PC-9 (cell line): ENCODE results near the gene TOGARAM2. TPM values are rescaled to one million over a fixed set of nuclear protein-coding genes. Genes with fewer than 3 reads are reported as not detected.

Experiments
- BruUV-seq: library from RNA; stranded (reverse); fragments of 400-500 nt; replicated peaks from 2 replicates; lab custom pipeline; 2021; lab: Mats Ljungman, UMichigan
- CTCF ChIA-PET: fragments of 300-600 bp; sonication (Branson Sonifier 250); formaldehyde crosslinking; loops from one replicate; lab custom pipeline; 2022; ENCODE audit warnings: antibody characterized with exemption; lab: Charles Lee
- POLR2A ChIA-PET: fragments of 300-600 bp; sonication (Branson Sonifier 250); formaldehyde crosslinking; loops from one replicate; lab custom pipeline; 2022; ENCODE audit warnings: antibody characterized with exemption; ENCODE audit not compliant: unreplicated experiment; lab: Charles Lee
- DNase-seq, 2 experiments: peaks; one replicate each; pipeline versions ENCODE4 v3.0.0 to v3.0.0-alpha.2; 2015 to 2022; ENCODE audit warnings: mixed read lengths in 1 of 2
- H2AFZ ChIP-seq: fragments of 200-600 bp; sonication (generic); 2 replicates; pipeline ENCODE4 v1.8.1; 2017; ENCODE audit warnings: antibody characterized with exemption
- H3F3A ChIP-seq: fragments of 200-600 bp; sonication (generic); 2 replicates; pipeline ENCODE4 v1.8.1; 2017; ENCODE audit warnings: antibody characterized with exemption, mild to moderate bottlenecking, low read depth; ENCODE audit not compliant: insufficient read depth
- H3K27ac ChIP-seq: fragments of 200-600 bp; sonication (generic); 2 replicates; pipeline ENCODE4 v1.6.1; 2016; ENCODE audit warnings: mixed run types
- H3K27me3 ChIP-seq: fragments of 200-600 bp; sonication (generic); 2 replicates; pipeline ENCODE4 v1.6.1; 2016; ENCODE audit warnings: low read depth, mixed run types; ENCODE audit not compliant: insufficient read depth
- H3K36me3 ChIP-seq: fragments of 200-600 bp; sonication (generic); 2 replicates; pipeline ENCODE4 v1.6.1; 2016; ENCODE audit warnings: low read depth, mixed run types
- H3K4me1 ChIP-seq: fragments of 200-600 bp; sonication (generic); replicated peaks from 2 replicates; pipeline ENCODE4 v1.6.1; 2016; ENCODE audit warnings: mixed run types; ENCODE audit not compliant: insufficient read depth
- H3K4me2 ChIP-seq: fragments of 200-600 bp; sonication (generic); 2 replicates; pipeline ENCODE4 v1.6.1; 2017; ENCODE audit warnings: mixed run types
- H3K4me3 ChIP-seq: fragments of 200-600 bp; sonication (generic); 2 replicates; pipeline ENCODE4 v1.6.1; 2016; ENCODE audit warnings: mixed run types
- H3K79me2 ChIP-seq: fragments of 200-600 bp; sonication (generic); 2 replicates; pipeline ENCODE4 v1.6.1; 2017; ENCODE audit warnings: low read depth, mixed run types
- H3K9me2 ChIP-seq: fragments of 200-600 bp; sonication (generic); 2 replicates; pipeline ENCODE4 v1.8.1; 2017; ENCODE audit warnings: mild to moderate bottlenecking; ENCODE audit not compliant: insufficient read depth
- H3K9me3 ChIP-seq: fragments of 200-600 bp; sonication (generic); 2 replicates; pipeline ENCODE4 v1.8.1; 2016; ENCODE audit warnings: low read depth; ENCODE audit not compliant: insufficient read depth
- H4K20me1 ChIP-seq: fragments of 200-600 bp; sonication (generic); 2 replicates; pipeline ENCODE4 v1.8.1; 2017; ENCODE audit not compliant: insufficient read depth
- CTCF ChIP-seq: fragments of 200-600 bp; sonication (generic); conservative IDR thresholded peaks from 2 replicates; pipeline ENCODE4 v1.6.1; 2017; ENCODE audit warnings: mixed run types, antibody characterized with exemption, mild to moderate bottlenecking, moderate library complexity
- EZH2 ChIP-seq: fragments of 200-600 bp; sonication (generic); IDR thresholded peaks from 2 replicates; pipeline ENCODE4 v1.8.0; 2017; ENCODE audit warnings: antibody characterized with exemption, low read depth
- intact Hi-C: fragments of 100-400 bp; cut with micrococcal nuclease; formaldehyde crosslinking; loops from one replicate; pipeline ENCODE4 v1.10.0; 2022; ENCODE audit not compliant: unreplicated experiment
- total RNA-seq: library from RNA; stranded (reverse); gene quantifications from 2 replicates; pipeline ENCODE4 v1.2.3, GENCODE V29; 2021

TOGARAM2 gene
- total RNA-seq, 1 experiment from 2014 or later: 0.44 TPM

DNA sequence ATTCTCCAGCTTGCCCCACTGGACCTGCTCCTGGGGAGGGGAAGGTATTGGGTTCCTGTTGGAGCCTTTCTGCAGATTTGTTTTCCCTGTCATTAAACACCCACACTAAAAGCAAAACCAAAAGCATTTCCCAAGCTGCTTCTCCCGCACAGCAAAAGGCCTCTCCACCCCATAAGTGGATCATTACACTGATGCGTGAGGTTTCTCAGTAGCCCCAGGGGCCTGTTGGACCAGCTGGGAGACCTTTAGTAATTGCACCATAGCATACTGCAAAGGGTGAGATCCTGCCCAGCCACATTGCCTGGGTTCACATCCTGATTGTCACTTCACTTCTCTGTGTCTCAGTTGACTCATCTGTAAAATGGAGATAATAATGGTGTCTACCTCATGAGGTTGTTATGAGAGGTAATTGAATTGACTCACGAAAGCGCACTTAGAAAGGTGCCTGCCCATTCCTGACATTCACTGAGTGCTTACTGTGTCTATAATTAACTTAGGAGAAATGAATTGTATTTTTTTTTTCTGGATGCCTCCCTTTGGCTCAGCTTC is 43.9 kb downstream of the TOGARAM2 start:
- Histone ChIP-seq H3K27me3 (no peaks in the 10 kb centered on the region), H3F3A (peaks cover 4% of the 10 kb centered on the region; the same call in 1 of the 2 replicates), H3K9me2 (no peaks in the 10 kb centered on the region), H3K27ac (no peak overlapping the region), H3K4me3 (no peak overlapping the region), H3K36me3 (no peaks in the 10 kb centered on the region), H4K20me1 (no peaks in the 10 kb centered on the region), H3K4me2 (no peak overlapping the region), H3K9me3 (no peaks in the 10 kb centered on the region), H2AFZ (no peak overlapping the region), H3K79me2 (no peaks in the 10 kb centered on the region), H3K4me1 (peaks cover 7% of the 10 kb centered on the region; the same call in 1 of the 2 replicates)
- ChIA-PET CTCF (no interaction called here), POLR2A (no interaction called here)
- intact Hi-C loops: no loop called here
- BruUV-seq: no TSS peak
- peak in 1 of 2 experiments; percentile 53 for DNase-seq
- TF ChIP-seq EZH2 (no peak), CTCF (no peak)

DNA sequence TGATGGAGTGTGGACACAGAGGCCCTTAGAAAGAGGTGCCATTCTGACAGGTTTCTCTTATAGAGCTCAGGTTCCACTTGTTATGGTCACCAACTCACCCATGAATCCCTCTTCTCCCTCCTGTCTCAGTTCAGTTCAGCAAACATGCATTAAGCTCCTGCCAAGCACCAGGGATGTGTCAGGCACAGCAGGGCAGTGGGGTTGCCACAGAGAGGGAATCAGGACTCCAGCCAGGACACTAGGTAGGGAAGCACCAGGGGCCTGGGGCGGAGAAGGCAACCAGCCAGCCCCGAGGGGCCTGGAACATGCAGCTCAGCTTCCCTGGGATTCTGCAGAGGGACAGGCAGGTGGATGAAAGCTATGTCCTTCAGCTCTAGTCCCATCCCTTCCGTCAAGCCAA is 44.6 kb downstream of the TOGARAM2 start:
- CTCF ChIA-PET: no interaction called here
- Histone ChIP-seq H3F3A (peaks cover 4% of the 10 kb centered on the region; the same call in 1 of the 2 replicates), H4K20me1 (no peaks in the 10 kb centered on the region), H3K27ac (no peak overlapping the region), H3K4me3 (no peak overlapping the region), H3K4me2 (no peak overlapping the region), H3K4me1 (peaks cover 7% of the 10 kb centered on the region; the same call in 1 of the 2 replicates), H3K36me3 (no peaks in the 10 kb centered on the region), H3K9me2 (no peaks in the 10 kb centered on the region), H3K9me3 (no peaks in the 10 kb centered on the region), H3K27me3 (no peaks in the 10 kb centered on the region), H2AFZ (no peak overlapping the region), H3K79me2 (no peaks in the 10 kb centered on the region)
- no TSS peak for BruUV-seq
- DNase-seq: no peak
- intact Hi-C loops: no loop called here
- POLR2A ChIA-PET: no interaction called here
- TF ChIP-seq CTCF (no peak), EZH2 (no peak)

GRCh38 chr2:29031046-29031445 is 49.9 kb downstream of the TOGARAM2 start:
- ChIA-PET POLR2A (no interaction called here), CTCF (no interaction called here)
- Histone ChIP-seq H3K4me1 (peaks cover 14% of the 10 kb centered on the region), H3K4me3 (no peak overlapping the region), H3F3A (no peaks in the 10 kb centered on the region), H3K9me3 (no peaks in the 10 kb centered on the region), H3K9me2 (no peaks in the 10 kb centered on the region), H3K27me3 (no peaks in the 10 kb centered on the region), H4K20me1 (no peaks in the 10 kb centered on the region), H3K36me3 (no peaks in the 10 kb centered on the region), H3K27ac (no peak overlapping the region), H3K4me2 (no peak overlapping the region), H2AFZ (no peak overlapping the region), H3K79me2 (no peaks in the 10 kb centered on the region)
- no TSS peak for BruUV-seq
- no peak for DNase-seq
- intact Hi-C loops: no loop called here
- no peak for TF ChIP-seq EZH2
- TF ChIP-seq CTCF: no peak
